NT2/D1 (cell line): ENCODE results near the gene GMPR2.
"Not testable (repeated sequence)": the region's sequence is repeated elsewhere in the genome, so short reads cannot be mapped to it uniquely, and the experiment has no call there.

Experiments
- DNase-seq: peaks from one replicate; pipeline ENCODE4 v3.0.0-alpha.2; 2011; ENCODE audit warnings: low read depth, low spot score
- H3K27me3 ChIP-seq: 2 replicates; pipeline ENCODE4 v1.6.0; 2011; ENCODE audit warnings: mild to moderate bottlenecking; ENCODE audit not compliant: insufficient read length, insufficient read depth
- H3K36me3 ChIP-seq: 2 replicates; pipeline ENCODE4 v1.6.1; 2011; ENCODE audit warnings: mild to moderate bottlenecking, low read length, mixed read lengths; ENCODE audit not compliant: insufficient read depth, insufficient read length
- H3K4me1 ChIP-seq: 2 replicates; pipeline ENCODE4 v1.5.1; 2011; ENCODE audit not compliant: insufficient read depth, insufficient read length
- H3K4me3 ChIP-seq: 2 replicates; pipeline ENCODE4 v1.5.1; 2011; ENCODE audit warnings: low read depth; ENCODE audit not compliant: insufficient read length
- H3K9ac ChIP-seq: 2 replicates; pipeline ENCODE4 v1.6.0; 2011; ENCODE audit warnings: low read depth; ENCODE audit not compliant: insufficient read length
- H3K9me3 ChIP-seq: 2 replicates; pipeline ENCODE4 v1.5.1; 2011; ENCODE audit warnings: mild to moderate bottlenecking, low read length; ENCODE audit not compliant: insufficient read depth
- SUZ12 ChIP-seq: IDR thresholded peaks from 2 replicates; pipeline ENCODE4 v1.6.1; 2011; ENCODE audit not compliant: insufficient read length, insufficient read depth; ENCODE audit errors: extremely low read depth
- YY1 ChIP-seq: IDR thresholded peaks from 2 replicates; pipeline ENCODE4 v1.6.1; 2011; ENCODE audit not compliant: insufficient read length, insufficient read depth
- ZNF274 ChIP-seq: IDR thresholded peaks from 2 replicates; pipeline ENCODE4 v1.6.1; 2011; ENCODE audit warnings: mild to moderate bottlenecking, low read depth, low read length

The GMPR2 gene

GRCh38 chr14:24240110-24240918 is 7.6 kb downstream of the GMPR2 start:
- Histone ChIP-seq H3K9me3 (no peaks in the 10 kb centered on the region), H3K4me1 (no peaks in the 10 kb centered on the region), H3K27me3 (no peaks in the 10 kb centered on the region), H3K4me3 (no peak overlapping the region), H3K9ac (no peak overlapping the region), H3K36me3 (peaks cover 61% of the 10 kb centered on the region)
- TF ChIP-seq YY1 (no peak), ZNF274 (no peak), SUZ12 (no peak)
- DNase-seq: no peak

DNA sequence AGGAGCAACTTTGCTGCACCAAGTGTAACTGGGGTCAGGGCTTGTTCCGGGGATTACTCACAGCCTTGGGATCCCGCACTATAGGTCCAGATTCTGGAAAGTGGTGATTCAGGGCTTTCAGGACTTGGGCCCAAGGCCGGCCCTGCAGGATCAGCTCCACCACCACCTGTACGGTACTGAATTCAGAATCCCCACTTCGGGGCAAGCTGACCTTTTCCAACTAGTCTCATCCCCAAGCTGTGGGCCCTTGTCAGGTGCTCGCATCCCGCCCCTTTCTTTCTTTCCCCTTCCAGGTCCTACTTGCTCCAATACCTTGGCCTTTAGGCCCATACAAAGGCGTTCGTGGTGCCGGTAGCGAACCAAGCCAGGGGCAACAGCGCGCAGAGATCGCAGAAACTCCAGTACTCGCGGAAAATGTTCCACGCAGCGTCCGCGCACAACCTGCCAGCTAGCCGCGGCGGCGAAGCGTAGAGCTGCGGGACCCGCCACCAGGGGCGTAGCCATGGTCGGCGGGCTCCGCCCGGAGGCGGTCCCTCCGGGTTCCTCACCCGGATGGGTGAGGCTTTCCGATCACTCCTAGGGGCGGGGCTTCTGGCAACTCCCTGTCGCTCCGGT is 9.2 kb downstream of the GMPR2 start:
- Histone ChIP-seq H3K4me1 (no peaks in the 10 kb centered on the region), H3K9me3 (no peaks in the 10 kb centered on the region)
- no peak for TF ChIP-seq SUZ12
- TF ChIP-seq YY1: no peak
- no peak for TF ChIP-seq ZNF274

GRCh38 chr14:24243336-24243836 is 10.7 kb downstream of the GMPR2 start:
- DNase-seq: no peak

More for the DNA sequence above, 9.2 kb downstream of the GMPR2 start:
- H3K36me3 ChIP-seq: peaks cover 45% of the 10 kb centered on the region
- H3K9ac ChIP-seq: peak overlapping the region; percentile 81
- H3K27me3 ChIP-seq: no peaks in the 10 kb centered on the region
- DNase-seq: peak; percentile 68
- H3K4me3 ChIP-seq: peak overlapping the region; percentile 71

DNA sequence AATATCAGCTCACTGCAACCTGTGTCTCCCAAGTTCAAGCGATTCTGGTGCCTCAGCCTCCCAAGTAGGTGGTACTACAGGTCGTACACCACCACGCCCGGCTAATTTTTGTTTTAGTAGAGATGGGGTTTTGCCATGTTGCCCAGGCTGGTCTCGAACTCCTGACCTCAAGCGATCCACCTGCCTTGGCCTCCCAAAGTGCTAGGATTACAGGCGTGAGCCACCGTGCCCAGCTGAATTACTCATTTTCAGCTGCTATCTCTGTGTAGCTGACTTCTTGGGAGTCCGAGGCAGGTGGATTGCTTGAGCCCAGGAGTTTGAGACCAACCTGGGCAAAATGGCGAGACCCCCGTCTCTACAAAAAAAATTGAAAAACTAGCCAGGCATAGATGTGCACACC is 12.6 kb downstream of the GMPR2 start:
- H3K27me3 ChIP-seq, DNase-seq, H3K4me1 ChIP-seq, H3K4me3 ChIP-seq, H3K9ac ChIP-seq, H3K9me3 ChIP-seq: not testable (repeated sequence)
- peaks cover 13% of the 10 kb centered on the region for H3K36me3 ChIP-seq

More at GRCh38 chr14:24243336-24243836, 10.7 kb downstream of the GMPR2 start:
- TF ChIP-seq ZNF274 (no peak), YY1 (no peak), SUZ12 (no peak)
- Histone ChIP-seq H3K9ac (peak overlapping the region; percentile 61), H3K4me1 (no peaks in the 10 kb centered on the region), H3K27me3 (no peaks in the 10 kb centered on the region), H3K9me3 (no peaks in the 10 kb centered on the region), H3K4me3 (peak overlapping the region; percentile 26), H3K36me3 (peaks cover 30% of the 10 kb centered on the region)

- no peak overlapping the region for H3K9ac ChIP-seq
- H3K27me3 ChIP-seq: no peaks in the 10 kb centered on the region
- no peak overlapping the region for H3K4me3 ChIP-seq
- no peaks in the 10 kb centered on the region for H3K4me1 ChIP-seq
- no peaks in the 10 kb centered on the region for H3K9me3 ChIP-seq
- no peak for DNase-seq
- peaks cover 3% of the 10 kb centered on the region for H3K36me3 ChIP-seq
- TF ChIP-seq ZNF274: no peak
- no peak for TF ChIP-seq YY1
- TF ChIP-seq SUZ12: no peak
These were observed 14.1 kb downstream of the GMPR2 start for GRCh38 chr14:24246765-24247212.

GRCh38 chr14:24247422-24247821 is 14.7 kb downstream of the GMPR2 start:
- TF ChIP-seq ZNF274: no peak
- no peak for TF ChIP-seq YY1
- no peak for TF ChIP-seq SUZ12
- no peak for DNase-seq
- peaks cover 3% of the 10 kb centered on the region for H3K36me3 ChIP-seq
- H3K4me1 ChIP-seq: no peaks in the 10 kb centered on the region
- no peaks in the 10 kb centered on the region for H3K27me3 ChIP-seq
- H3K9me3 ChIP-seq: no peaks in the 10 kb centered on the region
- H3K4me3 ChIP-seq: no peak overlapping the region
- no peak overlapping the region for H3K9ac ChIP-seq

DNA sequence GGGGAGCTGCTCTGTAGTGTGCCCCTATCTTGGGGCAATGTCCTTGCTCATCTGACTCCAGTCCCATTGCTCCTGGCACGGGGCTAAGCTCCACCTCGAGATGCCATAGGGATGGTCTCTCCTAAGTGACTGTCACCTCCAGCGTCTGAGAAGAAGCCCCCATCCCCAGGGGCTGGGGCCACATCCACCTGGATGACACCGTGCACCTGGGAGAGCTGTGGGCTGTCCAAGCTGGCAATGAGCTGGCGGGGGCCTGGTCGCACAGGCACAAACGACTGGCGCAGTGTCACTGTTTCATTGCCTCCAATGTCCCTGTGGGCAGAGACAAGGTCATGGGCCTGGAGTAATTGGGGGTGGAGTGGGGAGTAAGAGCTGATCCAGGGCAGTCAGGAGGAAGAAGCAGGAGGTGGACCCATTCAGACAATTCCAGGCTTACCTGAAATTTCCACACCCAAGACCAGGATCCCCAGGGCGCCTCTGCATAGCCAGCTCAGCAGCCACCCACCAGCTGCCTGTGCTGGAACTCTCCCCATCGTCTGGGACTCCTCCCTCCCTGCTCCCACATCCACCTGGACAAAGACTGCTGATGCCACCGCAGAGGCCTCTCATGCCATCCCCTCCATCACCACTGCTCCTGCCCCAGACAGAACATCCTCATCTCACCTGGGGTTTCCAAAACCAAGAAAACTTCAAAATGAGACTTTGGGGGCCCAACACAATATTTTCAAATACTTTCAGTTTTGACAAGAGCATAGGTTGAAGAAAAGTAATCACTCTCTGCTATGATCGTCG is 16.7 kb downstream of the GMPR2 start:
- TF ChIP-seq ZNF274 (no peak), YY1 (no peak), SUZ12 (no peak)
- H3K27me3 ChIP-seq: no peaks in the 10 kb centered on the region
- H3K9ac ChIP-seq: no peak overlapping the region
- H3K4me3 ChIP-seq: no peak overlapping the region
- no peaks in the 10 kb centered on the region for H3K4me1 ChIP-seq
- no peak for DNase-seq
- no peaks in the 10 kb centered on the region for H3K9me3 ChIP-seq
- H3K36me3 ChIP-seq: peaks cover 11% of the 10 kb centered on the region
